Prostate gland (tissue), 2 donors: ENCODE results near the gene OR2M7. TPM values are rescaled to one million over a fixed set of nuclear protein-coding genes. Genes with fewer than 3 reads are reported as not detected.
"Not testable (repeated sequence)": the region's sequence is repeated elsewhere in the genome, so short reads cannot be mapped to it uniquely, and the experiment has no call there.

Experiments
- DNase-seq: peaks from one replicate; pipeline ENCODE4 v3.0.0-alpha.2; 2019; ENCODE audit warnings: low spot score
- H3K27ac ChIP-seq, 2 donors: fragments of 200-600 bp; sonication (generic); 2 replicates each; pipeline ENCODE4 v1.5.1; 2017 to 2019
- H3K27me3 ChIP-seq: fragments of 200-600 bp; sonication (generic); replicated peaks from 2 replicates; pipeline ENCODE4 v1.5.1; 2019; ENCODE audit not compliant: insufficient read depth
- H3K36me3 ChIP-seq, 2 donors: fragments of 200-600 bp; sonication (generic); 1 replicate in 1 of 2; 2 replicates in 1 of 2; pipeline versions ENCODE4 v1.5.1 to v1.8.1; 2017 to 2019
- H3K4me1 ChIP-seq: fragments of 200-600 bp; sonication (generic); replicated peaks from 2 replicates; pipeline ENCODE4 v1.5.1; 2019
- H3K4me3 ChIP-seq, 2 donors: fragments of 200-600 bp; sonication (generic); 2 replicates each; pipeline ENCODE4 v1.5.1; 2017 to 2019
- H3K9me3 ChIP-seq: fragments of 200-600 bp; sonication (generic); 2 replicates; pipeline ENCODE4 v1.5.1; 2017
- POLR2A ChIP-seq: fragments of 450-650 bp; IDR thresholded peaks from one replicate; pipeline ENCODE4 v1.6.1; 2016; ENCODE audit warnings: antibody characterized with exemption, mild to moderate bottlenecking
- POLR2AphosphoS5 ChIP-seq: sonication (generic); formaldehyde crosslinking; IDR thresholded peaks from one replicate; pipeline ENCODE4 v1.6.1; 2017; ENCODE audit warnings: antibody characterized with exemption
- WGBS: methylation state at CpG from one replicate; pipeline ENCODE4 v1.1.5; 2018; 5-methylcytosine and 5-hydroxymethylcytosine counted together
- intact Hi-C: fragments of 100-400 bp; cut with DNase I; formaldehyde crosslinking; loops from one replicate; pipeline ENCODE4 v1.14.2; 2022
- total RNA-seq, 2 donors: library from RNA; depleted of rRNA; stranded (reverse); fragments of >200 nt; gene quantifications; one replicate each; pipeline ENCODE4 v1.1.0, GENCODE V29; 2016
- TF ChIP-seq, protein P1 (sequence below), 4 experiments: fragments of 200-600 bp in 2 of 4; fragments of 450-650 bp in 2 of 4; sonication (generic) in 2 of 4; IDR thresholded peaks; 1 replicate in 3 of 4; 2 replicates in 1 of 4; pipeline ENCODE4 v1.5.1; 2016 to 2019; ENCODE audit warnings: antibody characterized with exemption in 4 of 4, mild to moderate bottlenecking in 2 of 4, moderate library complexity in 2 of 4

The OR2M7 gene
- total RNA-seq, 2 donors from 2014 or later: not detected

DNA sequence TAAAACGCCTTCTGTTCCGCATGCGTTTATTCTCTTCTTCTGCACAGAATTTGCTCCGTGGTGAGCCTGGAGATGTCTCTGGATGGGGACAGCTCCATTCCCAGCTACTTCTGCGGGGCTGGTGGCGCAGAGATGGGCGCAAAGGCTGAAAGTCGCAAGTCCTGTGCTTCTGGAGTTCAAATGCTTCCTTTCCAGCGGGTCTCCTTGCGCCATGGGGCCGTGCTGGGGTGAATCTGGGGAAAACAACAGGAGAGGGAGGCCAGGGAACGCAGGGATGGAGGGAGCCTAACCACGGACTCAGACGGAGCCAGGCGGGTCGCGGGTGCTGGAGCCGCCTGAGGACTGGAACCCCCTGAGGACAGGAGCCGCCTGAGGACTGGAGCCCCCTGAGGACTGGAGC, 18.3 kb downstream of the OR2M7 start:
- no peak overlapping the region for H3K27ac ChIP-seq
- no peaks in the 10 kb centered on the region for H3K36me3 ChIP-seq
- H3K27me3 ChIP-seq: no peaks in the 10 kb centered on the region
- no peaks in the 10 kb centered on the region for H3K9me3 ChIP-seq
- H3K4me3 ChIP-seq: no peak overlapping the region
- H3K4me1 ChIP-seq: no peaks in the 10 kb centered on the region
- TF ChIP-seq POLR2A: no peak
- no peak for TF ChIP-seq POLR2AphosphoS5
- TF ChIP-seq, protein P1, sequence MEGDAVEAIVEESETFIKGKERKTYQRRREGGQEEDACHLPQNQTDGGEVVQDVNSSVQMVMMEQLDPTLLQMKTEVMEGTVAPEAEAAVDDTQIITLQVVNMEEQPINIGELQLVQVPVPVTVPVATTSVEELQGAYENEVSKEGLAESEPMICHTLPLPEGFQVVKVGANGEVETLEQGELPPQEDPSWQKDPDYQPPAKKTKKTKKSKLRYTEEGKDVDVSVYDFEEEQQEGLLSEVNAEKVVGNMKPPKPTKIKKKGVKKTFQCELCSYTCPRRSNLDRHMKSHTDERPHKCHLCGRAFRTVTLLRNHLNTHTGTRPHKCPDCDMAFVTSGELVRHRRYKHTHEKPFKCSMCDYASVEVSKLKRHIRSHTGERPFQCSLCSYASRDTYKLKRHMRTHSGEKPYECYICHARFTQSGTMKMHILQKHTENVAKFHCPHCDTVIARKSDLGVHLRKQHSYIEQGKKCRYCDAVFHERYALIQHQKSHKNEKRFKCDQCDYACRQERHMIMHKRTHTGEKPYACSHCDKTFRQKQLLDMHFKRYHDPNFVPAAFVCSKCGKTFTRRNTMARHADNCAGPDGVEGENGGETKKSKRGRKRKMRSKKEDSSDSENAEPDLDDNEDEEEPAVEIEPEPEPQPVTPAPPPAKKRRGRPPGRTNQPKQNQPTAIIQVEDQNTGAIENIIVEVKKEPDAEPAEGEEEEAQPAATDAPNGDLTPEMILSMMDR (IDR thresholded peaks at IDR 0.05): no peak
- no peak for DNase-seq
- 92% methylated on average over 19 of the region's 19 CpGs for WGBS
- intact Hi-C loops: no loop called here

DNA sequence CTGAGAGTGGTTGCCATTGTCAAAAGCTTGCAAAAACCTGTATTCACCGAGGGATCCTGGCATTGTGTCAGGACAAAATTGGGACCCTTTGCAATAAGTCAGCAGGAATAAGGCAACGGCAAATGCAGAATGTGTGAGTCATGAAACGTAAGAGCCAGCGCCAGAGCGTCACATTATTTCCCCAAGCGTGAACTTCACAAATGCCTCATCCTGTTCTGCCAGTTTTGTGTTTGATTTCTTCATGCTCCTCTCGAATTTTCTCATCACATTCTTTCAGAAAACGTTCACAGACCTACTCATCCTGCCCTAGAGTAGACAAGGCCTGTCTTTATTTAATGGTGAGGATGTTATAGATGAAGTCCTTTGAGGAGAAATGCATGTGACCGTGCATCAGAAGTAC, 18.7 kb downstream of the OR2M7 start:
- H3K36me3 ChIP-seq, intact Hi-C loops, H3K9me3 ChIP-seq, H3K27ac ChIP-seq, H3K27me3 ChIP-seq, DNase-seq, H3K4me3 ChIP-seq, H3K4me1 ChIP-seq: not testable (repeated sequence)
- WGBS: 74% methylated on average over 9 of the region's 9 CpGs

DNA sequence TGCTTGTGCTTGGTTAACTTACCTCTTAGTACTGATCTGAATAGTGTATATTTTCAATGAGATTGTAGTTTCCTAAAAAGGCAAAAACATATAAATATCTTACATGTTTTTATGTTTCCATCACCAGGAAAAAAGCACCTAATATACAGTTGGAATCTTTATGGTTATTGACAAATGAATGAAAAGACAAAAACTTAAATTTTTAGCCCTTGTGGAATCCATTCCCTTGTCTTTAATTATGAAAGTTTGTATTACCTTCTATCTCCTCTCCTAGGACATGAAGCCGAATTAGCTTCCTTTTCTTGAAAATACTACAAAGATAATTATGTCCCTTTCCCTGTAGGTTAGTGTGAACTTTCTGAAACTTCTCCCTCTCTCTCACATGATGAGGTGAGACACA, 21.0 kb downstream of the OR2M7 start, which contains the start of gene OR2T12:
Gene OR2T12, minus strand, starts transcription at position 101 of the 400 bp plus-strand sequence. CDS start 7,846 bp downstream, outside the sequence.
- no peaks in the 10 kb centered on the region for H3K36me3 ChIP-seq
- no peaks in the 10 kb centered on the region for H3K27me3 ChIP-seq
- H3K4me3 ChIP-seq: no peak within 1 kb of the TSS
- WGBS: 80% methylated on average over 1 of the region's 1 CpG
- intact Hi-C loops: no loop called here
- no peaks in the 10 kb centered on the region for H3K9me3 ChIP-seq
- DNase-seq: no peak
- TF ChIP-seq, protein P1 (IDR thresholded peaks at IDR 0.05): no peak
- TF ChIP-seq POLR2AphosphoS5 (no peak), POLR2A (no peak)
- H3K27ac ChIP-seq: no peak within 1 kb of the TSS
- H3K4me1 ChIP-seq: no peaks in the 10 kb centered on the region

DNA sequence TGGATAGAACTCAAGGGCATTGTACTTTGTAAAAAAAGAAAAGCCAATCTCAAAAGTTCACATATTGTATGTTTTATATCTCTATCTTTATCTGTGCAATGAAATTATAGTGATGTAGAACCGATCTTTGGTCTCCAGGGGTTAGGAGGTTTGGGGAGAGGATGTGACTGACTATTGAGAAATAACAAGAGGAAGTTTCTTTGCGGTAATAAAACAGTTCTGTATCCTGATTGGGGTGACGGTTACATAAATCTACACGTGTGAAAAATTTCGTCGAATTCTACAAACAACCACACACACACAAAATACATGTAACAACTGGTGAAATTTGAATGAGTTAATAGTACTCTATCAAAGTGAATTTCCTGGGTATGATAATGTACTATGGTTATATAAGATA, 36.0 kb downstream of the OR2M7 start:
- no peak overlapping the region for H3K4me3 ChIP-seq
- intact Hi-C loops: no loop called here
- H3K27me3 ChIP-seq: no peaks in the 10 kb centered on the region
- H3K4me1 ChIP-seq: no peaks in the 10 kb centered on the region
- WGBS: 54% methylated on average over 6 of the region's 6 CpGs
- H3K36me3 ChIP-seq: no peaks in the 10 kb centered on the region
- TF ChIP-seq POLR2AphosphoS5 (no peak), POLR2A (no peak)
- TF ChIP-seq, protein P1 (IDR thresholded peaks at IDR 0.05): no peak
- H3K27ac ChIP-seq: no peak overlapping the region
- no peak for DNase-seq
- no peaks in the 10 kb centered on the region for H3K9me3 ChIP-seq

DNA sequence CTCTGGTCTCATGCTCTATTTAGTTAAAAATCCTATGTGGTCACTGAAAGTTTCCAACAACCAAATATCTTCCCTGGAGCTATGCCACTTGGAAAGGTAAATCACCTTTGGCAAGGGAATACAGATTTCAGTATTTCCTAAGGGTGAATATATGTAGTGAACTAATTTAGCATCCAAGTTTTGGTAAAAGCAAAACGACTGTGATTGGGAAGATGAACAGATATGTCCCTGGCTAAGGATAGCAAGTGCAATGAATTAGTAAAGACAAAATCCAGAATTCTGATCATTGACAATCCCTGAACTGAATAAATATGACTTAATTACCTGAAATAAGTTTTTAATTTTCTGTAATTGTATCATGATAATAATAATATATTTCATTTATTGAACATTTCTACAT, 46.5 kb downstream of the OR2M7 start, which contains the start of gene OR2T33:
Gene OR2T33, minus strand, starts transcription at position 101 of the 400 bp plus-strand sequence. CDS start 4,162 bp downstream, outside the sequence.
- Histone ChIP-seq H3K9me3 (no peaks in the 10 kb centered on the region), H3K27me3 (no peaks in the 10 kb centered on the region), H3K4me3 (no peak within 1 kb of the TSS), H3K27ac (no peak within 1 kb of the TSS), H3K4me1 (no peaks in the 10 kb centered on the region), H3K36me3 (no peaks in the 10 kb centered on the region)
- TF ChIP-seq, protein P1 (IDR thresholded peaks at IDR 0.05): no peak
- TF ChIP-seq POLR2AphosphoS5: no peak
- TF ChIP-seq POLR2A: no peak
- WGBS: 62% methylated on average over 1 of the region's 1 CpG
- DNase-seq: no peak
- intact Hi-C loops: no loop called here

Other genes starting within 250 kb of the OR2M7 start
- gene OR2L13, start 229.4 kb downstream of the OR2M7 start, total RNA-seq: not detected
- not detected for gene OR2M5, start 179.4 kb downstream of the OR2M7 start, total RNA-seq
- gene OR2M2, start 149.7 kb downstream of the OR2M7 start, total RNA-seq: not detected
- gene OR2M3, start 127.3 kb downstream of the OR2M7 start, total RNA-seq: under 1 TPM in 1 of 2 donors, not detected in 1; 0.06 TPM
- under 1 TPM in 1 of 2 donors, not detected in 1; 0.11 TPM for gene OR2M4, start 93.2 kb downstream of the OR2M7 start, total RNA-seq
- not detected for gene OR2T33, start 46.6 kb downstream of the OR2M7 start, total RNA-seq
- gene OR2T12, start 21.1 kb downstream of the OR2M7 start, total RNA-seq: not detected
- under 1 TPM in 1 of 2 donors, not detected in 1; 0.68 TPM for gene OR14C36, start 24.2 kb upstream of the OR2M7 start, total RNA-seq
- not detected for gene OR2T4, start 37.1 kb upstream of the OR2M7 start, total RNA-seq
- under 1 TPM in 1 of 2 donors, not detected in 1; 0.11 TPM for gene OR2T6, start 51.2 kb upstream of the OR2M7 start, total RNA-seq
- not detected for gene OR2T1, start 78.5 kb upstream of the OR2M7 start, total RNA-seq
- gene OR2T2, start 121.1 kb upstream of the OR2M7 start, total RNA-seq: not detected
- gene OR2T3, start 148.8 kb upstream of the OR2M7 start, total RNA-seq: 1 to 10 TPM in 1 of 2 donors, not detected in 1; 1.5 TPM
- not detected for gene OR2T5, start 164.0 kb upstream of the OR2M7 start, total RNA-seq
- gene OR2G6, start 183.5 kb upstream of the OR2M7 start, total RNA-seq: under 1 TPM in 1 of 2 donors, not detected in 1; 0.34 TPM
- not detected for gene OR2T29, start 238.2 kb upstream of the OR2M7 start, total RNA-seq